HG02943 (cell line): ENCODE results near the gene CEP95.
"Not testable (repeated sequence)": the region's sequence is repeated elsewhere in the genome, so short reads cannot be mapped to it uniquely, and the experiment has no call there.

Source experiments
- ATAC-seq: cut with Tn5 transposase; IDR thresholded peaks from one replicate; pipeline ENCODE4 v1.9.1; 2021; ENCODE audit warnings: mild to moderate bottlenecking, low read depth, moderate library complexity; ENCODE audit not compliant: unreplicated experiment

Gene CEP95

DNA sequence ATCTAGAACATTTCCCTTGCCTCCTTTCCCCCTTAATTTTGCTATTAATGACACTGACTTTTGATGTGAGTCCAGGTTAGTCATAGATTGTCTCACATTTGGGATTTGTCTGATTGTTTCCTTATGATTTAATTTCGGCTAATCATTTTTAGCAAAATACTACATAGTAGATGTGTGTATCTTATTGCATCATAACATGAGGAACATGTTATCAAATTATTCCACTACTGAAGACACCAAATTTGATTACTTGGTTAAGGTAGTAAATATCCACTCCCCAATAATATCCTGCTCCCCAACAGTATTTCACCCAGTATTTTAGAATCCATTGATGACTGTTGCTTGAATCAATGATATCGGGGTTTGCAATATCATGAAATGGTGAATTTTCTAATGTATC lies 12.7 kb upstream of the CEP95 start:
- ATAC-seq = no peak

DNA sequence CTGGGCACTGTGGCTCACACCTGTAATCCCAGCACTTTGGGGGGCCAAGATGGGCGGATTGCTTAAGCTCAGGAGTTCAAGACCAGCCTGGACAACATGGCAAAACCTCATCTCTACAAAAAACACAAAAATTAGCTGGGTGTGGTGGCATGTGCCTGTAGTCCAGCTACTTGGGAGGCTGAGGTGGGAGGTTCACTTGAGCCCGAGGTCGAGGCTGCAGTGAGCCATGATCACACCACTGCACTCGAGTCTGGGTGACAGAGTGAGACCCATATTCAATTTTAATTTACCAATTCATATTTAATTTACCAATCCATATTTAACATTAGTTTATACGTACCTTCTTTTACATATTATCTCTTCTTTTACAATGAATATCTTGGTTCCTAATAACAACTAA lies 11.5 kb upstream of the CEP95 start:
- not testable (repeated sequence) for ATAC-seq

DNA sequence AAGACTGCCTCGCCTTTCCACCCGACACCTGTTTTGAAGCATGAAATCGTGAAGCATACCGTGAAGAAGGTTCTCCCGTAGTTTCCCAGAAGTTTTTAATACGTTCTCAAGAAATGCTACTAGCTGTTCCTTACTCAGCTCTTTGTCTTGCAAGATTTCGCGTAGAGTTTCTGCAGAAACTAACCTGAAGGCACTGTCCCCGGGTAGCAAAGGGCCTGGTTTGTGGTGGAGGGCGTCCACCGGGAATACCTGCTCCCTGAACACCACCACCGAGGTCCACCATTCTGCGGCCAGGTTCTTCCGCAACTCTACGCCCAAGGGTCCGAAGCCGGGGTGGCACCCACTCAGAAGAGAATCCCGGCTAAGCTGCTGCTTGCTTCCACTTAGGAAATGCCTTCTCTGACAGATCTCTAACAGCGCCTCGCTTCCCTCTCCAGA lies 10.4 kb upstream of the CEP95 start:
- no peak for ATAC-seq

DNA sequence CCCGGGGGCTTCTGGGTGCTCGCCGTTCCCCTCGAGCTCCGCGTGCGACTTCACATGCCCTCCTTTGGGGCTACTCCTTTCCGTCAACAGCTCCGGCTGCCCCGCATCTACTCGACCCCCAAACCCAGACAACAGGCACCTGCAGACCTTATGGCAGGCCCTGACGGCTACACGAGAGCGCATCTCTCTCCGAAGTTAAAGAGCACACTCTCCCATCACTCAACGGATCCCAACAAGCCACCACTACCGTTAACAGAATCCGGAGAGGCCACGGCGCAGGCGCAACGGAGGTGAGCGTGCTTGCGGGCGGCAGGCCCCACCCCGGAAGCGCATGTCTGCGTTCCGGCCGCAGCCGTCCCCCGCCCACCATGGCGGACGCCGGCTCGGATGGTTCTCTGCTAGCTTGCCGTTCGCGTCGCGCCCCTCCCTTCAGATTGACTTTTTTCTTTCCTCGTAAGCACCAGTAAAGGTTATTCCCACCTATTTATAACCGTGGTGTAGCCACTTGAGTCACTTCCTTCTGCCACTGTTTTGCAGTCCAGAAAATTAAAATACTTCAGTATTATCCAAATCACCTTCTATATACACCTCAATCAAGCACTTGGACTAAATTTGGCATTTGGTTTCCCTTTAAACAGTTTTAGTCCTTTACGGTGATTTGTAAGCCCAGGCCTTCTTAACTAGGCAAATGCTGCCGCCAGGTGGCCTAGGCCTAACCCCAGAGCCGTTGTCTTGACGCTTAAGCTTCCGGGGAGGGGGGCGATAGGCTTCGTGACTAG lies 9.8 kb upstream of the CEP95 start, which contains the start of gene POLG2:
TSS of gene POLG2 (minus strand) at position 269 of the 779 bp plus-strand sequence. CDS start at position 183, 86 bp downstream.
- ATAC-seq = peak; percentile 75

DNA sequence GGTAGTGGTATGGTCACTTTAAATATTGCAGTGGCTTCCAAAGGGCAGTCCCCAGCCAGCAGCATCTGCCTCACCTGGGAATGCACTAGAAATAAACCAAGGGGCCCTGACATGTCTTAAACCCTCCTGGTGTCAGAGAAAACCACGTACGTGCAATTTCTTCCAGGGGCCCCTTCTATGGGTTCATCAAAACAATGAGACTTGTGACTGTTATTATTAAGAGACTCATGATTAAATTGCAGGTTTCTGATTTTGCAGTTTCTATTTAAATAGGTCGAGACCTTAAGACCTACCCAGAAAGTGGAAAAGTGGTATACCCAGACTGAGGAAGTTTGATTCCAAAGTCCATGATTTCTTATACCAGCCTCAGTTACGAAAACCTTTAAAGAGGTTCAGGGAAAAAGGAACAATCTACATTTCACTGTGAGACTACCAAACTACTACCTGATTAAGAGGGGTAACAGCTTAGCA lies 9.2 kb upstream of the CEP95 start:
- ATAC-seq = peak; percentile 25

DNA sequence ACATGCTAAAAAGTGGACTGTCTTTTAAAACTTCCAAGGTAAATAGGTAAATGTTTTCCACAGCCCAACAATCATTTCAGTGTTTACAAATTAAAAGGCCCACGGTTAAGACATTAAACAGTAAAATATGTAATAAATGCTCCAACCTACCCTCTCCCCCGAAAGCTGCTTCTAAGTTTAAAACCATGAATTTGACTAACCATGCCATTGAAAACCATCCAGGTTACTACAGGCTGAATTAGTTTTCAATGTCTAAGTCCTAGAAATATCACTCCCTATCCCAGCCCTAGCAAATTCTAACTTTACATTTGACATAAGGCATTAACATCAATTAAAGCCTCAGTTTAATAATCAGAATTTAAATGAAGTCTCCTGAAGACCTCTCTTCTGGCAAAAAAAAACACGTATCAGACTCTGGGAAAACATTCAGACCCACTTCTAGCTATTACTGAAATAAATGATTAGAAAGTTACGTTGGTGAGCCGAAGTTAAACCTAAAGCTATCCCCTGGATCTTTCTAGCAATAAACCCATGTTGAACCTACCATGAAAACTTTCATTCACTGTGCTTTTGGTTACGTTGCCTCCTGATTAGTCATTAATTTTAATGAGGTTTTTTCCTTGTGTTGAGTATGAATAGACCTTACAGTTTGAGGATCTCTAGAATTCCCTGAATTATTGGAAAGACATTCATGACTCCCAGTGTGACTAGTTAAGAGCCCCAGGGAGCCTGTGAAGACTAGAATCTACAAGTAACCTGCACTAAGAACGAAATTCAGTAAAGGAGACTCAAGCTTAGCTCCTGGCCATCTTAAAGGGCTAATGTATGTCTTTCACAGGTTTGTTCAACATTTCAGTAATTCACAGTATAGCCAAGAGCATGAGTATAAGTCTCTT lies 8.2 kb upstream of the CEP95 start:
- no peak for ATAC-seq

DNA sequence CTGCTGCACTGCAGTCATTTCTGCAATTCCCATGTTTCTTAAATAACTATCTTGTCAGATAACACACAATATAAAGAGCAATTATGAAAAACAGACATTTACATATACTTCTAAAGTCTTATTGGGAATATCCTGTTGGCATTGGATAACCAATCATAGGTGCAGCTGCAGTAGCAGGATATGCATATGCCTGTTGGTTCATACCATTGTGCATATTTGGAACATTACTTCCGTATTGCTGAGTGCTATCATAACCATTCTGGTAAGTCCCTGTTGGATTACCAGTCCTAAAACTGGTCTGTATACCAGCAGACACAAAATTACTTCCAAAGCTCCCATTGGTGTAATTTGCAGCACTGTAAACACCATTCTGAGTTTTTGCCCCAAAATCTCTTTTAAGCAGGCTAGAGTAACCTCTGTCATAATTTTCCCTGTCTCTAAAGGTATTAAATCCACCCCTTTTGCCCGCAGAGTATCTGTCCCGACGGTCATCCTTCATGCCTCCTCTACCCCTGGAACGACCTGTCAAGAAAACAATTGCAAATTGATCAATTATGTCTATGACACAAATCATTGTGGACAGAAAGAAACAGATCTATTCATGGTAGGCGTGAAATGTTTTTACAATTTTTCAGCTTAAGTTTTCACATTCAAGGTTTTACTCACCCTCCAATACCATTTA lies 6.8 kb upstream of the CEP95 start:
- no peak for ATAC-seq

DNA sequence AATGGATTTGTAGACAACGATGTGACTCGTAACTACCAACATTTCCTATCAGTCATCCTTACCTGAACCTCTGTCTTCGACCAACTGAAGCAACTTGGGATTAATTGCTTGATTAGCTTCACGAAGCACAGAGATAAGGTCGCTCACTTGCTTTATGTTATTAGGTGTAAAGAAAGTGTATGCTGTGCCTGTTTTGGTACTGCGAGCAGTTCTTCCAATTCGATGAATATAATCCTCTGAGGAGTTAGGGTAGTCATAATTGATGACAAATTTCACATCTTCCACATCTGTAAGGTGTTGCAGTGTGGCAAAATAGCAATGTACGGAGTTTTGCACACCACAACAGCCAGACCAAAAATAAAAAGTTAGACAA lies 6.3 kb upstream of the CEP95 start:
- ATAC-seq = no peak

DNA sequence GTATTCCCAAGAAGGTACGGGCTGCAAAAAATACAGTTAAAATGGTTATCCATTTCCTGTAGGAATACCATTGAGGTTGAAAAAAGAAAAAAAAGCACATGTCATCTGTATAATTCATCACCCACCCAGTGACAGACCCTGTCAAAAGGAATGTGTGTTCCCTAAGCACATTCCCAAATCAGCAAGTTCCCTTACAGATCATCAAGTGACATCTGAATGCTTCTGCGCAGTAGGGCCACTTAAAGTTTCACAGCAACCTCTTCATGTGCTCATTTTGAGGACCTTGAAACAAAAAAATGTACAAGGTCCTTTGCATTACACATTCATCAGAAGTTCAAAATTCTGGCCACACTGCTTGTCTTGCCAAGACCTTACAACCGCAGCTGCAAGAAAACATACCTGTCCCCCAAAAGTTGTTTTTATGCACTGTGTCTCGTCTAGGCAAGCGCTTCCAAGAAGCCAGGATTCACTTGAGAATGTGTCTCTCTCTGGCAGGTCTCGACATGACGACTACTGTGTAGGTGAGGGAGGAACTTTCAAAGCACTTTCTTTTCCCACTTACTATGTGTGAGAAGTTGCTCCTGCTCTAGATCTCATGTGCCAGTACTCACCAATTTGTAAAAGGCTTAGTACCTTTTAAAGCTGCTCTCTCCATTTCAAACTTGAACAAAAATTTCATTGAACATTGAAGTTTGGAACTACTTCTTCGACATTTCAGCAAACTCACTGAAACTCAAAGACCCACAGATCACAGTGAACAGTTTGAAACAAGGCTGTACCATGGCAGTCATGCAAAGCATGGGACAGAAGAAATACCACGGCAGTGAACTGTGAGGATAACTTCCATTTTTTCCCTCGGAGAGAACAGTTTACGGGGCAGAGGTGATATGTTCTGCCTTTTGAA lies 5.7 kb upstream of the CEP95 start:
- ATAC-seq = no peak

DNA sequence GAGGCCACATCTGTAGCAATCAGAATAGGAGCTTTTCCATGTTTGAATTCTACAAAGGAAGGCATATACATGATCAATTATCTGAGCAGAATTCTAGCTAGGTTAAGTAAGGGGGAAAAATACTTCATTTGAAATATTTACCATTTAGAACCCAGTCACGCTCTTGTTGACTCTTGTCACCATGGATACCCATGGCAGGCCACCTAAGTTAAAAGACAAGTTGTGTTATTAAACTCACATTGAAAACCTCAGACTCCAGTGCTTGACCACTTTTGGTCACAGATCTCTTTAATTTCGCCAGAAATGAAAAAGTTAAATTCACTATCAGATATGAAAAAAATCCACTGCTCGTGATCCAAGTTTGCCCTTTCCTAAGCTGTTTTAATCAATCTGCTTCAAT lies 4.8 kb upstream of the CEP95 start:
- ATAC-seq = no peak

DNA sequence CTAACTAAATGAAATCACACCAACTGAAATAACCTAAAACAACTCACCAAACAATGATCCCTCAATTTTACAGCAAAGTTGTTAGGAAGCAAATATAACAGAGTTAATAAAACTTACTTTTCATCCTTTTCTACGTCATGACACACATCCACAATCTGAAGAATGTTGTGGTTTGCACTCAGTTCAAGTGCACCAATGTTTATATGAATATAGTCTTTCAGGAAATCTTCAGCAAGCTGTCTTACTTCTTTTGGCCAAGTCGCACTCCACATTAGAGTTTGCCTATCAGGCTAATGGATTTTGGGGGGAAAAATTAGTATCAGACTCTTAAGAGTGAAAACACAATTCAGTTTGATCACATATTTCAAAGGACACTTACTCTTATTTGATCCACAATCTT lies 4.0 kb upstream of the CEP95 start:
- ATAC-seq = no peak

DNA sequence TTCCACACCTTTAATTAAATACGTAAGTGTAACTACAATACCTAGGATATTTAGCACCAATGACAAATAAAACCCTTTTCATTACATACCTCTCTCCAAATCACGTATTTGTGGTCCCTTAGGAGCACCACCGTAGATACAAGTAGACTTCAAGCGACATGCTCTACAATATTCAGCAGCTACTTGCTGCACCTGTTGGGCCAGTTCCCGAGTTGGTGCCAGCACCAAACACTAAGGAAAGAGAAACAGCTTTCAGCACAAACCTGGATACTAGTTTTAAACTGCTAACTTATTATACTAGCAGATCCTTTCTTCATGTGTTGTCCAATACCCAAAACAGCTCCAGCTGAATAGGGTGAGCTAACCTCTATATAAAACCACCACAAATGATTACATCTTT lies 3.4 kb upstream of the CEP95 start:
- ATAC-seq = no peak

DNA sequence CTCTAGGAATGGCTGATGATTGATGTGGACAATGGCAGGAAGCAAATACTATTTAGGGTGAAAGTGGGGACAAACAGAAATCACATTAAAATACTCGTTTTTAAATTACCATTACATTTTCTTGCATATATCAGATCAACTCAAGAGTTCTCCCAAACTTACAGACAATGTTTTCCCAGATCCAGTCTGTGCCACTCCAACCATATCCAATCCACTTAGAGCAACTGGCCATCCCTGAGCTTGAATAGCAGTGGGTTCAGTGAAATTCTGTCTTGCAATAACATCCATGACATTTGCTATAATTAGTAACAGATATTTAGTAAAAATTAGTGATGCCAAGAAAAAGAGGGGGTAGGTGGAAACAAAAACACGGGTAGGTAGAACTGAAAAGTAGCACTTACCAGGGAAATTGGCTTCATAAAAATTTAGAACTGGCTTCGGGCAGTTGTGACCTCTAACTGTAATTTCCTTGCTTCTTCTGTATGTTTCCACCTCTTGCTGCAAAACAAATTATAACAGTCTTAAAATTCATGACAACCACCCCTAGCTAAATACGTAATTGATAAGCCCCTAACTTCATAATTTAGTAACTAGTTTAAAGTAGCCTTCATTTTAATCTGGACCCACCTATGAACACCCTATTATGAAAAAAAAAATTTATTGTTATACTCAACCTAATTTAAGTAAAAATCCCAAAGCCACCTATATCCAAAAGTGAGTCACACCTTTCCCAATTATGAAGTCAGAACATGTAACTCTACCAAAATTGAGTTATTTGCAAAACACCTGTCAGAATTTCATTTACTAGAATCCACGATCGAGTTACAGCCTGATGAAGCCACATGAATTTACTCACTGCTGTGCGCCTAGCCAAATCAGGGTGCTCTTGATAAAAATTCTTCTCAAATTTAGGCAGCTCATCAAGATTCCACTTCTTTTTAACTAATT lies 2.7 kb upstream of the CEP95 start:
- ATAC-seq = no peak

DNA sequence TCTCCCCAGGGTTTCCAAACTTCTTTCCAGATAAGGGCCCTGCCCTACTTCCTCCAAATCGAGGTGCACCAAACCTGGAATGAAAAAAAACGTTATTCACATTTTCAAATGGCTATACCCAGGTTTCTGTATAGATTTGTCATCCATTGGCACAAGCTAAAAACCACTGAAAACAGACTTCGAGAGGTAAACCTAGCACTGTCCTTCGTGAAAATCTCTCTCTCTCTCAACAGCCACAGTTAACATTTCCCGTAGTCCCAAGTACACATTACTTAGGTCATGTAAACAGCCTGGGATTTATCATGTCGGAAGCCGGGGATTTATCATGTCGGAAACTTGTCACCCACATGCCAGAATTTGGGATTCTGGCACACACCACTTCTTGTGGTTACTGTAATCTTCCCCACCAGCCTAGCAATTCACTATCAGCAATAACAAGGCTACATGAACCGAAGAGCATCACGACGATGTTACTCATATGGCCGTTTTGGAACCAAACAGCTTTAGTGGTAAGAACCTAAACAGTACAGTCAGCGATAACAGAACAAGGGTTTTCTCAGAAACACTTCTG lies 1.9 kb upstream of the CEP95 start:
- no peak for ATAC-seq

DNA sequence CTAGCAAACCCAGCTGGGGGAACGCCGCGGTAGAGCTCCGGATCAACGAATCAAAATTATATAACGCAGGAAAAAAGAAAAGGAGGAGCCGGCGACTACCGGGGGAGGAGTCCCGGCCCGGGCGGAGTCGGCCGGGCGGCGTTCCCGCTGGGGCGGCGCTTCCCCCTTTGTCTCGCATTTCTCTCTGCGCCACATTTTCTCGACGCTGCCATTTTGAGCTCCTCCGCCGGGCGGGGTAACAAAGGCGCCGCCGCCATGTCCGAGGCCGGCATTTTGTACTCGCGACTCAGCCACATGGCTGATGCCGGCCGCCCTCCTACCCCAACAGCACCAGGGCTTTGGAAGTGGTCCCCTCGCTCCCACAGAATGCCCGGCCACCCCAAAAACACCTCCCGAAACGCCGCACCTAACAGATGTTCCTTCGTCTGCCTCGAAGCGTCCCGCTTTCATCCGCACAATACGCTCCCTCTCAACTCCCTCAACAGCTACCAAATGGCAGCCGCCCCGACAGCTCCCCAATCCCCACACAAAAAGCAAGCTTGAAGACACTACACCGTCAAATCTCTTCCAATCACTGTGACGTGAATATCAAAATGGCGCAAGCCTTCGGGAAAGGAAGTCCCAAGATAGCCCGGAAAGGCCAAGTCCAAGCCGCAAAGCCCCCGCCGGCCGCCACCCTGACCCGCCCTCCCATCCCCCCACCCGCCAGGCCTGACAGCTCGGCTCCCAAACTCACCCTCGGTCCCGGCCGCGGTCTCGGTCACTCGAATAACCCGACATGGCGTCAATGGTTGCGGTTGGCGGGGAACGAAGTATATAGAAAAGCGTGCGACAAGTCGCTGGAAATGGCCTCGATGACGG lies 1.2 kb upstream of the CEP95 start:
- no peak for ATAC-seq

DNA sequence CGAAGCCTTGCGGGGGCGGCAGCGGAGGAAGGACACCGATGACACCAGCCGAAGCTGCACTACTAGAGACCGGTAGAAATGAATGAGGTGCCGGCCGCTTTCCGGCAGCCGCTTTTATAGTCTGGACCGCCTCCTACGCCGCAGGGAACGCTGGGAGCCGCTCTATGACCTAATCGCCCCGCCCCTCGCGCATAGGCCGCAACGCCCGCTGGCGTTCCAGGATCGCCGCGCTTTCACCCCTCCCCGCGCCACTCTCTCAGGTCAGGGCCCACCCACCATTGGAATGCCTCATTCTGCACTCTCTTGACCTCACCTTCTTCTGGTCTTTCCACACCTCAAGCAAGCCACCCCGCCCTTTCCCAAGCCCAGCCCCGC lies 589 bp upstream of the CEP95 start, which contains the start of gene DDX5:
TSS of gene DDX5 (minus strand) at position 89 of the 375 bp plus-strand sequence. CDS start 170 bp downstream, outside the sequence.
- peak; percentile 56 for ATAC-seq

DNA sequence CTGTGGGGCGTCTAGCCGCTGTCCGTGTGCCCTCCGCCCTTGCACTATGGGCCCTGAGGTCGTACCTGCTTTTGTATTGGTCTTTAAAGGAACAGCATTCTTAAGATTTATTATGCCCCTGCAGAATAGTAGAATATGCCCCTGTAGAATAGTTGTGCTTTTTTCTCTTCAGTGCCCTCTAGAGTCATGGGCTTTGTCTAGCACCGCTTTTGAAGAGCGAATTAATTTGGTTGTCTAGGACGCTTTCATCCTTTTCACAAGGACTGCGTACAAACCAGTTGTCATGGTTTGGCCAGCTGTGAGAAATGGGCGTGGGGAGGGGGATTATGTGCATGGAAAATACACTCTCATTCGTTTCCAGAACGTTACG lies 621 bp downstream of the CEP95 start:
- peak; percentile 2 for ATAC-seq

DNA sequence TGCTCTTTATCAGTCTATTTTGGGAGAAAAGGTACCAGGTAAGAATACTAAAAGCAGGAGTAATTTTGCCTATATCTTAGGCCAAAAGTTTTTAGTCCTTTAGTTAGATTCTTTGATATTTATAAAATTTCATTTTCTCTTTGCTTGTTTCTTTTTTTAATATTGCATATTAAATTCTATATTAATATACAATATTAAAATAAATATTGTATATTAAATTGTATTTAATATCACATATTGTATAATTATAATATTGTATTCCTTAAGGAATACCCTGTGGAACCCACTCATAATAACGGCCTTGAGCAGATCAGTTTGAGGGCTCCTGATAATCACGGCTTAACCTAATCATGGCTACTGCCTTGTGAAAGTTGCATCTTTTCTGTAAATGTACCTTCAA lies 1.9 kb downstream of the CEP95 start:
- no peak for ATAC-seq
